Urinary bladder (tissue), 4 donors: Measurements from ENCODE around the gene ENTREP3. TPM values are rescaled to one million over a fixed set of nuclear protein-coding genes. Genes with fewer than 3 reads are reported as not detected.
"Not testable (repeated sequence)": the region's sequence is repeated elsewhere in the genome, so short reads cannot be mapped to it uniquely, and the experiment has no call there.

Experiments used
- DNase-seq: peaks from one replicate; pipeline ENCODE4 v3.0.0-alpha.2; 2015; ENCODE audit errors: extremely low spot score
- H3K27ac ChIP-seq: one replicate; pipeline ENCODE4 v1.5.1; 2013; ENCODE audit warnings: low read depth, mild to moderate bottlenecking, moderate library complexity
- H3K36me3 ChIP-seq: one replicate; pipeline ENCODE4 v1.6.1; 2013; ENCODE audit warnings: mild to moderate bottlenecking, moderate library complexity; ENCODE audit not compliant: insufficient read depth
- H3K4me1 ChIP-seq: one replicate; pipeline ENCODE4 v1.6.1; 2013; ENCODE audit warnings: mild to moderate bottlenecking, moderate library complexity; ENCODE audit not compliant: insufficient read depth
- H3K4me3 ChIP-seq: one replicate; pipeline ENCODE4 v1.5.1; 2013; ENCODE audit warnings: low read depth, low read length
- WGBS: extraction: QIAGEN DNeasy Blood & Tissue Kit; methylation state at CpG from one replicate; pipeline ENCODE4 v1.1.7; 2013; 5-methylcytosine and 5-hydroxymethylcytosine counted together
- polyA plus RNA-seq: library from polyadenylated mRNA; stranded (reverse); fragments of 200-250 nt; gene quantifications from one replicate; pipeline ENCODE4 v1.2.3, GENCODE V29; 2013
- total RNA-seq: library from RNA; depleted of rRNA; stranded (reverse); fragments of >200 nt; gene quantifications from one replicate; pipeline ENCODE4 v1.2.3, GENCODE V29; 2014
- donor health status: healthy with polysubstance abuse.
- donor health status: healthy.

Gene ENTREP3
- total and polyA plus RNA-seq, 2 donors: 2.6 to 37.8 TPM

DNA sequence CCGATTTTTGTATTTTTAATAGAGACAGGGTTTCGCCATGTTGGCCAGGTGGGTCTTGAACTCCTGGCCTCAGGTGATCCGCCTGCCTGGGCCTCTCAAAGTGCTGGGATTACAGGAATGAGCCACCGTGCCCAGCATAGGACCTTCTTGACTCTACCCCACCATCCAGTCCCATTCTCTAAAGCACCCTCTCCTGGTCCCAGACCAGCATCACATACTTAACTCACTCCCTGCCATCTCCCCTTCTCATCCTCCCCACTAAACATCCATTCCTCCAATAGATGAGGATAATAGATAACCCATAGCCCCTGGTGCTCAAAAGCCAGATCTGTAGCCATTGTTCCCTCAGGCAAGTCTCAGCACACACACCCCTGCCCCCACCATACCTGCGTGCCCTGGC, 2.1 kb downstream of the ENTREP3 start:
- H3K4me1 ChIP-seq: no peaks in the 10 kb centered on the region
- H3K27ac ChIP-seq: no peak overlapping the region
- no peak for DNase-seq
- WGBS: 82% methylated on average over 5 of the region's 5 CpGs
- peaks cover 2% of the 10 kb centered on the region for H3K36me3 ChIP-seq
- H3K4me3 ChIP-seq: no peak overlapping the region

DNA sequence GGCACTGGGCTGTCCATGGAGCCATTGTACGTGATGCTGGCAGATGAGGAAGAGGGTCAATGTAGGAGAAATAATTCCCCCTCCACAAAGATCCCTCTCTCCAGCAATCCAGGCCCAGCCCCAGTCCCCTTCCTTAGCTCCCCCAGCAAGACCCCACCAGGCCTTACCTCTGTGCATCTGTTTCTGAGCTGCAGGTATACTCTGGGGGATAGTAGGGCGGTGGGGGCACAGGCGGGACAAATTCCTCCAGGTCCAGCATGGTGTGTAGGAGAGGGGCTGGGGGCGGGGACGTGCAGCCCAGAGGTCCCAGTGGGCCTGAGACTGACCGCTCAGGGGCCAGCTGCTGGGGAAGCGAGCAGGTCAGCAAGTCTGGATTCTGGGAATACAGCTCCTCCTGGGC, 3.7 kb downstream of the ENTREP3 start:
- DNase-seq: no peak
- peaks cover 2% of the 10 kb centered on the region for H3K36me3 ChIP-seq
- no peak overlapping the region for H3K27ac ChIP-seq
- WGBS: 84% methylated on average over 7 of the region's 7 CpGs
- H3K4me3 ChIP-seq: no peak overlapping the region
- no peaks in the 10 kb centered on the region for H3K4me1 ChIP-seq

- Histone ChIP-seq H3K27ac (no peak overlapping the region), H3K4me3 (no peak overlapping the region), H3K36me3 (peaks cover 2% of the 10 kb centered on the region), H3K4me1 (no peaks in the 10 kb centered on the region)
- 16% methylated on average over 23 of the region's 23 CpGs for WGBS
- DNase-seq: peak; percentile 79
Measured at GRCh38 chr1:155250633-155251449, 4.4 kb downstream of the ENTREP3 start.

DNA sequence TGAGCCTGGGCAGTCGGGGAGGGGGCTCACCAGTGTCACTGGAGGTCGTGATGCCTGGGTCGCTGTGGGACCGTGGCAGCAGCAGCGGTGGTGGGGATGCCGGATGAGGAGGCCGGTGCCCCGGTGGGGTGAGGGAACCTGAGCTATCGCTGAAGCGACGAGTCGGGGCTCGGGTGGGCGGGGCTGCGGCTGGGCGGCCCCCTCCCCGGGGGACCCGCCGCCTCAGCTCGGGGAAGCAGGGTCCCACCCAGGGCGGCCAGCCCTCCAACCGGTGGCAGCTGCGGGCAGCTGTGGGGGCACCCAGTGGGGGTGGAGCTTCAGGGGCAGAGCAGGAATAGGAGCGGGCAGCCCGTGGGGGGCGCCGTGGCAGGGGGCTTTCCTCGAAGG, 5.0 kb downstream of the ENTREP3 start:
- DNase-seq: no peak
- Histone ChIP-seq H3K27ac (no peak overlapping the region), H3K4me3 (no peak overlapping the region), H3K36me3 (peaks cover 2% of the 10 kb centered on the region), H3K4me1 (no peaks in the 10 kb centered on the region)
- 25% methylated on average over 28 of the region's 28 CpGs for WGBS

DNA sequence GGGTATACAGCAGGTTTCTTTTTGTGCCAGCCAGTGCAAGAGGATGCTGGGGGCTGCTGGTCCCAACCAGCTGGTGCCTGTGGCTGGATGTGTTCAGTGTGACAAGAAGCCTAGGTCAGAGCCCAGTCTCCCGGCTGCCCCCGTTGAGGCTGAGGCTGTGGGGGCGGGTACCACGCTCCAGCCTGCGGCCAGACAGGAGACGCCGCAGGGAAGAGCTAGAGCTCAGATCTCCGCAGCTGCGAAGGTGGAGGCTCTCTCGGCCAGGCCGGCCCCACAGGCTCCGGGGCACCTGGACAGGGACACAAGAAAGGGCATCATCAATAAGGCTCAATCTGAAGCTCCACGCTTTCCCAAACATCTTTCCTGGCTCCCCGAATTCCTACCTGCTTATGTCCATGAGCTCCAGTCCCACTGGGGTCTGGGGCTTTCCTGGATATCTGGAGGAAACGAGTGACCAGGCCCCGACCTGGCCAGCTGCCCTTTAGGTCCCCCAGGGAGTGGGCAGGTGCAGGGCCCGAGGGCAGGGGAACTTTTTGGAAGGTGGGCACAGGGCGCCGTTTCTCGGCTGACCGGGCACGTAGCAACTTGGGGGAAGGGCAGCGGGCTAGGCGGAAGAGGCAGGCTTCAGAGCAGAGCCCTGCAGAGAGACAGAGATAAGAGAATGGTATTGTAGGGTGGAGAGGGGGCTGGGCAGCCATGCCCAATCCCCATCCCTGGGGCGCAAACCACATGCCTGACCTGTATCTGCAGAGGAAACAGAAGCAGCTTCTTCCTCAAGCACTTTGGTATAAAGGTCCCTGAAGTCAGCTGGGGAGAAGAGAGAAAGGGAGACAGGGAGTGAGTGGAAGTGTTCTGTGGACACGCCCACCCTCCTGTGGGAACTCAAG, 7.4 kb downstream of the ENTREP3 start:
- peaks cover 2% of the 10 kb centered on the region for H3K36me3 ChIP-seq
- no peak overlapping the region for H3K27ac ChIP-seq
- DNase-seq: no peak
- no peak overlapping the region for H3K4me3 ChIP-seq
- 88% methylated on average over 26 of the region's 26 CpGs for WGBS
- H3K4me1 ChIP-seq: no peaks in the 10 kb centered on the region

DNA sequence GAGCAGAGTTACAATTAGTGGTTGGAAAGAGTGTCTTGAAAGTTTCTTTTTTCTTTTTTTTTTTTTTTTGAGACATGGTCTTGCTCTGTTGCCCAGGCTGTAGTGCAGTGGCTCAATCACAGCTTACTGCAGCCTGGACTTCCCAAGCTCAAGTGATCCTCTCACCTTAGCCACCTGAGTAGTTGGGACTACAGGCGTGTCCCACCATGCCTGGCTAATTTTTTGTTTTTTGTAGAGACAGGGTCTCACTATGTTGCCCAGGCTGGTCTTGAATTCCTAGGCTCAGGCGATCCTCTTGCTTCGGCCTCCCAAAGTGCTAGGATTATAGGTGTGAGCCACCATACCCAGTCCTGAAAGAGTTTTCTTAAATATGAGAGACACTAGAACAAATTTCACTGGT, 8.5 kb downstream of the ENTREP3 start:
- not testable (repeated sequence) for H3K36me3 ChIP-seq, H3K4me3 ChIP-seq, H3K27ac ChIP-seq, DNase-seq, H3K4me1 ChIP-seq
- 96% methylated on average over 3 of the region's 3 CpGs for WGBS

DNA sequence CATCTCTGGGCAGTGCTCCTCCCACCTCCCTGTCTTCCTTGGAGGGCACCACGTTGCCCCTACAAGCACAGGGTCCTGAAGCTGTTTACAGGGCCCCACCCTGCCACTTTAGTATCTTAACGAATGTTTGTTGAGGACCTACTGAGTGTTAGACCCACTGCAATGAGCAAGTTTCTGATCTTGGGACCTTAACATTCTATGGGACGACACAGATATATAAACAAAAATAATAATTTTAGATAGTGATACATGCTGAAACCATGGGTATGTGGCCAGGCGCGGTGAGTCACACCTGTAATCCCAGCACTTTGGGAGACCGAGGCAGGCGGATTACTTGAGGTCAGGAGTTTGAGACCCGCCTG, 10.1 kb downstream of the ENTREP3 start:
- H3K36me3 ChIP-seq: peaks cover 2% of the 10 kb centered on the region
- peaks cover 3% of the 10 kb centered on the region for H3K4me1 ChIP-seq
- WGBS: 45% methylated on average over 8 of the region's 8 CpGs
- peak overlapping the region; percentile 19 for H3K4me3 ChIP-seq
- peak overlapping the region; percentile 69 for H3K27ac ChIP-seq
- no peak for DNase-seq

GRCh38 chr1:155244368-155245162, 10.7 kb downstream of the ENTREP3 start:
- Histone ChIP-seq H3K36me3 (peaks cover 2% of the 10 kb centered on the region), H3K4me3 (peak overlapping the region; percentile 38), H3K27ac (peak overlapping the region; percentile 84), H3K4me1 (peaks cover 3% of the 10 kb centered on the region)
- peak; percentile 98 for DNase-seq
- WGBS: under 1% methylated on average over 53 of the region's 53 CpGs

DNA sequence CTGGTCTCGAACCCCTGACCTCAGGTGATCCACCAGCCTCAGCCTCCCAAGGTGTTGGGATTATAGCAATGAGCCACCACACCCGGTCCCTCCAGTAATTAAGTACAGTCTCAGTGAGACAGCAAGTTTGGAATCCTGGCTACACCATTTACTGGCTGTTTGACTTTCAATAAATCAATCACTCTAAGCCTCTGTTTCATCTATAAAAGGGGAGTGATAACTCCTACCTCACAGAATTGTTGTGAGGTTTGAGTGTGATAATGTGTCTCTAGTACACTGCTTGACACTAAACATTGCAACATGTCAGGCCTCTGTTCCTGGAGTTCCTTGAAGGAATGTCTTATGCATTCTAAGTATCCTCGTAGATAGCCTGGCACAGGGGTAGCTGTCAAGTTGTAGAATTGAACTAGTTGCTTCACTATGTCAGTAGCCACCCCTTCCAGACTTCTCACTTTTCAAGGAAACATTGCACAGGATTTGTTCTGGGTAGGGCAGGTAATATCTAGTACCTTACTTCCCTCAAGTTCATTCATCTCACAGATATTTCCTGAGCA, 12.4 kb downstream of the ENTREP3 start:
- H3K4me1 ChIP-seq: peaks cover 3% of the 10 kb centered on the region
- H3K27ac ChIP-seq: no peak overlapping the region
- peak overlapping the region; percentile 38 for H3K4me3 ChIP-seq
- DNase-seq: no peak
- peaks cover 2% of the 10 kb centered on the region for H3K36me3 ChIP-seq
- 53% methylated on average over 3 of the region's 3 CpGs for WGBS

DNA sequence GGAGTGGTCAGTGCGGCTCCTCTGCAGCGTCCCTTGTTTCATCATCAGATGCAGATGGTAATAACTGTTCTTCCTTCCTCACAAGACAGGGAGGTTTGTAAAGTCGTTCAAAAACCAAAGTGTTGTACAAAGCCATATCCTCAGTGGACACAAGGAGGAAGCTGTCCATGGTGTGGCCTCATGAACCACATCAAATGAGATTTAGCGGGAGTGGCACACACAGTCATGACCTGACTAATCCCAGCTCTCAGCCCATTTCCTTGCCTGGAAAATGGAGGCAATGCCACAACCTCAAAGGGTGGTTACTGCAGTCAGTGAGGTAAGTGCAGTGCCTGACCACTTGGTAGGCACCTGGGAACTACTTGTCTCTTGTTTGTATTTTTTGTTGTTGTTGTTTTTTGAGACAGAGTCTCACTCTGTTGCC, 13.4 kb downstream of the ENTREP3 start:
- Histone ChIP-seq H3K27ac (no peak overlapping the region), H3K4me1 (peaks cover 3% of the 10 kb centered on the region), H3K4me3 (no peak overlapping the region), H3K36me3 (no peaks in the 10 kb centered on the region)
- DNase-seq: no peak
- WGBS: 61% methylated on average over 4 of the region's 4 CpGs

- no peak overlapping the region for H3K27ac ChIP-seq
- peaks cover 3% of the 10 kb centered on the region for H3K4me1 ChIP-seq
- no peak overlapping the region for H3K4me3 ChIP-seq
- H3K36me3 ChIP-seq: no peaks in the 10 kb centered on the region
- DNase-seq: peak; percentile 78
- 15% methylated on average over 4 of the region's 4 CpGs for WGBS
Measured at GRCh38 chr1:155241069-155241679, 14.1 kb downstream of the ENTREP3 start.

DNA sequence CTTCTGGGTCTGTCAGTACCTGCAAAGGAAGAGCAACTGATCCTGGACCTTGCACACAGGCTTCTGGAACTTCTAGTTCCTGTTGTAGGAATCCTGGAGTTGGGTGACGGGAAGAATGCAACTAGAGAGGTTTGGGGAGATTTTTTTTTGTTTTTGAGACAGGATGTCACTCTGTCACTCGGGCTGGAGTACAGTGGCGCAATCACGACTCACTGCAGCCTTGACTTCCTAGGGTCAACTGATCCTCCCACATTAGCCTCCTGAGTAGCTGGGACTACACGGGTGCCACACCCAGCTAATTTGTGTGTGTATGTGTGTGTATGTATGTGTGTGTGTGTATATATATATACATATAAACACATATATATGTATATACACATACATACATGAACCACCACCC, 18.8 kb downstream of the ENTREP3 start:
- peaks cover 3% of the 10 kb centered on the region for H3K4me1 ChIP-seq
- DNase-seq: no peak
- no peak overlapping the region for H3K4me3 ChIP-seq
- H3K36me3 ChIP-seq: peaks cover 1% of the 10 kb centered on the region
- 85% methylated on average over 5 of the region's 5 CpGs for WGBS
- no peak overlapping the region for H3K27ac ChIP-seq

GRCh38 chr1:155235375-155235774, 19.9 kb downstream of the ENTREP3 start:
- not testable (repeated sequence) for H3K4me1 ChIP-seq, H3K27ac ChIP-seq, H3K36me3 ChIP-seq, DNase-seq, H3K4me3 ChIP-seq
- WGBS: 88% methylated on average over 8 of the region's 9 CpGs
